B cell (primary cell): ENCODE results near the gene ALG3. TPM values are rescaled to one million over a fixed set of nuclear protein-coding genes. Genes with fewer than 3 reads are reported as not detected.

Experiments used
- ATAC-seq: fragments of 200-7000 bp; cut with Tn5 transposase; one replicate; pipeline ENCODE4 v1.10.0; 2021; ENCODE audit warnings: low read depth, mild to moderate bottlenecking, moderate number of reproducible peaks, moderate library complexity
- CTCF ChIA-PET: fragments of 350-600 bp; sonication (Branson Sonifier 250); formaldehyde crosslinking; loops from one replicate; lab custom pipeline; 2021; ENCODE audit warnings: antibody characterized with exemption, inconsistent platforms; lab: Charles Lee
- POLR2A ChIA-PET: fragments of 350-600 bp; sonication (Branson Sonifier 250); formaldehyde crosslinking; loops from one replicate; lab custom pipeline; 2021; ENCODE audit warnings: antibody characterized with exemption; lab: Charles Lee
- DNase-seq: peaks from one replicate; pipeline ENCODE4 v3.0.0; 2013
- H2AFZ ChIP-seq: 2 replicates; pipeline ENCODE4 v1.6.1; 2012; ENCODE audit warnings: mild to moderate bottlenecking, low read depth, low read length; ENCODE audit not compliant: insufficient read depth, poor library complexity, severe bottlenecking
- H3K27ac ChIP-seq, 2 donors: 1 replicate in 1 of 2; 2 replicates in 1 of 2; pipeline ENCODE4 v1.5.1; 2012 to 2013; ENCODE audit warnings: low read length in 2 of 2, mild to moderate bottlenecking in 2 of 2, moderate library complexity in 1 of 2
- H3K27me3 ChIP-seq, 4 experiments: fragments of 200-600 bp in 1 of 4; sonication (generic) in 1 of 4; replicated peaks in 1 of 4; 1 replicate in 2 of 4; 2 replicates in 2 of 4; pipeline versions ENCODE4 v1.6.1 to v1.7.0; 2013 to 2016; ENCODE audit warnings: low read length in 3 of 4, mild to moderate bottlenecking in 2 of 4, mixed read lengths in 1 of 4, moderate library complexity in 1 of 4; ENCODE audit not compliant: insufficient read depth in 4 of 4, control insufficient read depth in 3 of 4; ENCODE audit errors: control extremely low read depth in 1 of 4
- H3K36me3 ChIP-seq, 2 experiments: replicated peaks in 1 of 2; 1 replicate in 1 of 2; 2 replicates in 1 of 2; pipeline versions ENCODE4 v1.6.1 to v1.7.1; 2013; ENCODE audit warnings: low read length in 1 of 2; ENCODE audit not compliant: insufficient read depth in 2 of 2, control insufficient read depth in 1 of 2; ENCODE audit errors: control extremely low read depth in 1 of 2, extremely low read depth in 1 of 2
- H3K4me1 ChIP-seq, 2 donors: fragments of 200-600 bp in 1 of 2; sonication (generic) in 1 of 2; 1 replicate in 1 of 2; 2 replicates in 1 of 2; pipeline versions ENCODE4 v1.5.1 to v1.6.1; 2013 to 2017; ENCODE audit warnings: low read length in 2 of 2; ENCODE audit not compliant: control insufficient read depth in 2 of 2, insufficient read depth in 2 of 2
- H3K4me2 ChIP-seq: replicated peaks from 2 replicates; pipeline ENCODE3; 2012; ENCODE audit warnings: mild to moderate bottlenecking, low read depth, low read length; ENCODE audit not compliant: poor library complexity, severe bottlenecking
- H3K4me3 ChIP-seq, 5 experiments: fragments of 200-600 bp in 1 of 5; sonication (generic) in 1 of 5; 1 replicate in 3 of 5; 2 replicates in 2 of 5; pipeline versions ENCODE4 v1.5.1 to v1.7.0; 2011 to 2016; ENCODE audit warnings: low read length in 4 of 5, mild to moderate bottlenecking in 4 of 5, low read depth in 2 of 5, control low read depth in 1 of 5, moderate library complexity in 1 of 5; ENCODE audit not compliant: insufficient read depth in 1 of 5; ENCODE audit errors: control extremely low read depth in 1 of 5, extremely low read depth in 1 of 5
- H3K79me2 ChIP-seq: fragments of 200-600 bp; sonication (generic); one replicate; pipeline ENCODE4 v1.6.0; 2016; ENCODE audit warnings: low read length; ENCODE audit not compliant: control insufficient read depth, insufficient read depth
- H3K9ac ChIP-seq: fragments of 200-600 bp; sonication (generic); 2 replicates; pipeline ENCODE4 v1.6.1; 2017; ENCODE audit warnings: mild to moderate bottlenecking, low read length, moderate library complexity
- H3K9me3 ChIP-seq, 3 donors: one replicate each; pipeline versions ENCODE4 v1.6.1 to v1.7.1; 2013; ENCODE audit warnings: low read length in 2 of 3; ENCODE audit not compliant: control insufficient read depth in 2 of 3, insufficient read depth in 1 of 3; ENCODE audit errors: control extremely low read depth in 1 of 3
- H4K20me1 ChIP-seq: 2 replicates; pipeline ENCODE4 v1.6.0; 2012; ENCODE audit warnings: mild to moderate bottlenecking, low read length; ENCODE audit not compliant: insufficient read depth, control insufficient read depth, poor library complexity, severe bottlenecking
- H3K27ac Mint-ChIP-seq: one replicate; pipeline ENCODE4 v1.8.0; 2021; ENCODE audit warnings: mixed read lengths
- H3K27me3 Mint-ChIP-seq: one replicate; pipeline ENCODE4 v1.8.0; 2021; ENCODE audit warnings: mixed read lengths
- H3K4me1 Mint-ChIP-seq: one replicate; pipeline ENCODE4 v1.8.0; 2021; ENCODE audit warnings: mixed read lengths
- H3K4me3 Mint-ChIP-seq: one replicate; pipeline ENCODE4 v1.8.0; 2021; ENCODE audit warnings: mixed read lengths
- H3K9me3 Mint-ChIP-seq: one replicate; pipeline ENCODE4 v1.8.0; 2022; ENCODE audit warnings: mixed read lengths; ENCODE audit not compliant: insufficient read depth
- CTCF ChIP-seq: fragments of 200-600 bp; IDR thresholded peaks from one replicate; pipeline ENCODE4 v1.8.0; 2022; ENCODE audit warnings: antibody characterized with exemption, mild to moderate bottlenecking
- EZH2 ChIP-seq: IDR thresholded peaks from 2 replicates; pipeline ENCODE4 v1.6.1; 2012; ENCODE audit warnings: borderline replicate concordance, low read depth, mild to moderate bottlenecking, moderate library complexity, low read length; ENCODE audit not compliant: insufficient read depth, poor library complexity, severe bottlenecking
- WGBS: methylation state at CpG from one replicate; pipeline ENCODE4 v1.1.5; 2013; ENCODE audit warnings: missing lambda C conversion rate; ENCODE audit not compliant: insufficient coverage; 5-methylcytosine and 5-hydroxymethylcytosine counted together
- intact Hi-C: fragments of 100-400 bp; cut with micrococcal nuclease; formaldehyde crosslinking; loops from one replicate; pipeline ENCODE4 v1.10.0; 2022
- polyA plus RNA-seq: library from polyadenylated mRNA; depleted of rRNA; stranded (reverse); fragments of >200 nt; gene quantifications from 2 replicates; pipeline ENCODE4 v1.2.3, GENCODE V29; 2012
- total RNA-seq, 2 donors: library from RNA; stranded (reverse); fragments of 120-200 nt in 1 of 2; gene quantifications; 1 replicate in 1 of 2; 2 replicates in 1 of 2; pipeline versions ENCODE4 v1.2.3 to v1.2.4, GENCODE V29; 2013 to 2022

ALG3 gene
- total and polyA plus RNA-seq, 2 donors (not counting 1 experiment from before 2014, with no cell fraction given) = 36.1 to 38.6 TPM

GRCh38 chr3:184209146-184209923 lies 39.4 kb downstream of the ALG3 start:
- H3K4me1 Mint-ChIP-seq = no peaks in the 10 kb centered on the region
- no peaks in the 10 kb centered on the region for H3K79me2 ChIP-seq
- POLR2A ChIA-PET = no interaction called here
- H3K27ac Mint-ChIP-seq = no peak overlapping the region
- H3K4me3 ChIP-seq = no peak overlapping the region
- H3K27ac ChIP-seq = no peak overlapping the region
- H3K27me3 ChIP-seq = peaks cover 0 to 8% (median 2%) of the 10 kb centered on the region in 4 experiments
- H3K4me3 Mint-ChIP-seq = no peak overlapping the region
- TF ChIP-seq CTCF = no peak
- no peak for TF ChIP-seq EZH2
- no peaks in the 10 kb centered on the region for H3K36me3 ChIP-seq
- H2AFZ ChIP-seq = no peak overlapping the region
- H4K20me1 ChIP-seq = no peaks in the 10 kb centered on the region
- 81% methylated on average over 10 of the region's 11 CpGs for WGBS
- no peak overlapping the region for H3K4me2 ChIP-seq
- no peak overlapping the region for H3K9ac ChIP-seq
- CTCF ChIA-PET = interaction anchor here (0.5 kb wide), 1 partner anchor 301 kb away, joined by 3 read pairs; no protein-coding TSS in a partner anchor
- intact Hi-C loops = no loop called here
- H3K4me1 ChIP-seq = no peaks in the 10 kb centered on the region
- no peaks in the 10 kb centered on the region for H3K9me3 ChIP-seq
- DNase-seq = no peak
- H3K27me3 Mint-ChIP-seq = peaks cover 25% of the 10 kb centered on the region
- no peaks in the 10 kb centered on the region for H3K9me3 Mint-ChIP-seq
- ATAC-seq = no peak

- H3K27me3 ChIP-seq = peaks cover 0 to 8% (median 2%) of the 10 kb centered on the region in 4 experiments
- DNase-seq (no peak), ATAC-seq (no peak)
- no peak overlapping the region for H2AFZ ChIP-seq
- H3K4me3 ChIP-seq = no peak overlapping the region
- H3K4me2 ChIP-seq = no peak overlapping the region
- Mint-ChIP-seq H3K4me1 (no peaks in the 10 kb centered on the region), H3K9me3 (no peaks in the 10 kb centered on the region), H3K4me3 (no peak overlapping the region), H3K27me3 (peaks cover 18% of the 10 kb centered on the region), H3K27ac (no peak overlapping the region)
- H4K20me1 ChIP-seq = no peaks in the 10 kb centered on the region
- H3K36me3 ChIP-seq = no peaks in the 10 kb centered on the region
- intact Hi-C loops = no loop called here
- no peaks in the 10 kb centered on the region for H3K4me1 ChIP-seq
- no peaks in the 10 kb centered on the region for H3K9me3 ChIP-seq
- ChIA-PET CTCF (interaction anchor here (1.3 kb wide), 2 partner anchors 22 to 308 kb away, joined by 3 to 5 read pairs; no protein-coding TSS in a partner anchor), POLR2A (no interaction called here)
- H3K79me2 ChIP-seq = no peaks in the 10 kb centered on the region
- no peak overlapping the region for H3K27ac ChIP-seq
- TF ChIP-seq CTCF (no peak), EZH2 (no peak)
- WGBS = 90% methylated on average over 6 of the region's 8 CpGs
- no peak overlapping the region for H3K9ac ChIP-seq
Measured at GRCh38 chr3:184203526-184203925, 45.2 kb downstream of the ALG3 start.
